GM12878 (cell line): ENCODE data around the gene FLRT1. TPM values are rescaled to one million over a fixed set of nuclear protein-coding genes. Genes with fewer than 3 reads are reported as not detected.

ENCODE experiments used
- ATAC-seq: fragments of 200-7000 bp; cut with Tn5 transposase; 3 replicates; pipeline ENCODE4 v1.9.1; 2020; ENCODE audit warnings: mild to moderate bottlenecking, moderate library complexity
- BruUV-seq: library from RNA; stranded (reverse); fragments of 400-500 nt; replicated peaks from 2 replicates; lab custom pipeline; 2021; lab: Mats Ljungman, UMichigan
- CTCF ChIA-PET: fragments of 300-600 bp; sonication (Branson Sonifier 250); formaldehyde crosslinking; extraction: SDS; loops from one replicate; lab custom pipeline; 2021; ENCODE audit warnings: inconsistent platforms; lab: Yijun Ruan, JAX
- POLR2A ChIA-PET: fragments of 350-600 bp; formaldehyde crosslinking; extraction: SDS; loops from one replicate; lab custom pipeline; 2021; ENCODE audit warnings: inconsistent platforms; lab: Charles Lee
- RAD21 ChIA-PET: fragments of 300-600 bp; sonication (Branson Sonifier 250); formaldehyde crosslinking; loops from one replicate; lab custom pipeline; 2023; ENCODE audit warnings: antibody characterized with exemption; ENCODE audit not compliant: unreplicated experiment; lab: Charles Lee
- SMC1A ChIA-PET: fragments of 300-600 bp; sonication (Branson Sonifier 250); formaldehyde crosslinking; loops from one replicate; lab custom pipeline; 2023; ENCODE audit not compliant: unreplicated experiment, uncharacterized antibody; lab: Charles Lee
- DNase-seq: peaks from one replicate; pipeline ENCODE4 v3.0.0-alpha.2; 2011; ENCODE audit warnings: low read depth, low spot score
- FAIRE-seq: peaks from 3 replicates; lab custom pipeline; 2011; peaks lifted over from hg19 to GRCh38; lab: Jason Lieb, UNC
- H2AFZ ChIP-seq: 2 replicates; pipeline ENCODE4 v1.6.0; 2011; ENCODE audit warnings: low read depth, low read length, control low read depth; ENCODE audit not compliant: control insufficient read depth
- H3K27ac ChIP-seq: 2 replicates; pipeline ENCODE4 v1.5.1; 2011; ENCODE audit warnings: control low read depth; ENCODE audit not compliant: control insufficient read depth, insufficient read depth
- H3K27me3 ChIP-seq, 2 experiments: replicated peaks in 1 of 2; 2 replicates each; pipeline versions ENCODE4 v1.6.0 to v1.6.1; 2011; ENCODE audit warnings: low read length in 1 of 2; ENCODE audit not compliant: control insufficient read depth in 2 of 2, insufficient read depth in 2 of 2
- H3K36me3 ChIP-seq, 2 experiments: 2 replicates each; pipeline ENCODE4 v1.5.1; 2011; ENCODE audit warnings: low read length in 1 of 2; ENCODE audit not compliant: control insufficient read depth in 2 of 2, insufficient read depth in 2 of 2
- H3K4me1 ChIP-seq: 2 replicates; pipeline ENCODE4 v1.6.1; 2011; ENCODE audit warnings: mild to moderate bottlenecking, low read length, moderate library complexity, mixed read lengths; ENCODE audit not compliant: control insufficient read depth, insufficient read depth
- H3K4me2 ChIP-seq: 2 replicates; pipeline ENCODE4 v1.6.0; 2011; ENCODE audit warnings: control low read depth; ENCODE audit not compliant: control insufficient read depth, insufficient read depth
- H3K4me3 ChIP-seq: fragments of 200-600 bp; sonication (generic); 2 replicates; pipeline ENCODE4 v1.5.1; 2016
- H3K79me2 ChIP-seq: 2 replicates; pipeline ENCODE4 v1.6.0; 2011; ENCODE audit warnings: low read length; ENCODE audit not compliant: control insufficient read depth, insufficient read depth
- H3K9ac ChIP-seq: 2 replicates; pipeline ENCODE4 v1.8.0; 2011; ENCODE audit warnings: low read length, control low read depth, mixed read lengths; ENCODE audit not compliant: control insufficient read depth, insufficient read depth
- H3K9me3 ChIP-seq: replicated peaks from 3 replicates; pipeline ENCODE4 v1.5.1; 2011; ENCODE audit warnings: mild to moderate bottlenecking, low read length; ENCODE audit not compliant: control insufficient read depth, insufficient read depth
- H4K20me1 ChIP-seq: 2 replicates; pipeline ENCODE4 v1.6.0; 2011; ENCODE audit not compliant: control insufficient read depth, insufficient read depth
- BACH1 ChIP-seq: fragments of 450-650 bp; IDR thresholded peaks from 2 replicates; pipeline ENCODE4 v1.6.1; 2017; ENCODE audit warnings: mild to moderate bottlenecking, borderline replicate concordance
- CHD1 ChIP-seq: IDR thresholded peaks from 2 replicates; pipeline ENCODE4 v1.6.1; 2012; ENCODE audit warnings: low read depth, low read length, improper control_type of control experiment
- CHD2 ChIP-seq: IDR thresholded peaks from 2 replicates; pipeline ENCODE4 v1.6.1; 2011; ENCODE audit warnings: low read depth, low read length, improper control_type of control experiment, borderline replicate concordance
- CREM ChIP-seq: IDR thresholded peaks from 2 replicates; pipeline ENCODE4 v1.6.1; 2014; ENCODE audit warnings: antibody characterized with exemption, low read depth
- EED ChIP-seq: sonication (generic); IDR thresholded peaks from 2 replicates; pipeline ENCODE4 v1.6.1; 2016; ENCODE audit warnings: antibody characterized with exemption, low read depth
- EP300 ChIP-seq, 2 experiments: fragments of 150-350 bp in 1 of 2; IDR thresholded peaks; 2 replicates each; pipeline ENCODE4 v1.6.1; 2011 to 2012; ENCODE audit warnings: low read depth in 2 of 2, low read length in 2 of 2, borderline replicate concordance in 1 of 2, improper control_type of control experiment in 1 of 2, inconsistent platforms in 1 of 2; ENCODE audit not compliant: control insufficient read depth in 1 of 2
- ESRRA ChIP-seq: IDR thresholded peaks from 2 replicates; pipeline ENCODE4 v1.6.1; 2012; ENCODE audit warnings: mild to moderate bottlenecking, low read length, improper control_type of control experiment
- HDAC6 ChIP-seq: fragments of 200-600 bp; sonication (generic); IDR thresholded peaks from one replicate; pipeline ENCODE4 v1.8.0; 2017; ENCODE audit warnings: antibody characterized with exemption; ENCODE audit not compliant: unreplicated experiment
- JUND ChIP-seq: IDR thresholded peaks from 2 replicates; pipeline ENCODE4 v1.6.1; 2012; ENCODE audit warnings: low read depth, mild to moderate bottlenecking, low read length, improper control_type of control experiment, moderate library complexity
- KDM1A ChIP-seq: fragments of 200-600 bp; sonication (generic); IDR thresholded peaks from 2 replicates; pipeline ENCODE4 v1.6.1; 2016; ENCODE audit warnings: borderline replicate concordance
- NFYB ChIP-seq: IDR thresholded peaks from 2 replicates; pipeline ENCODE4 v1.6.1; 2011; ENCODE audit warnings: low read depth, mild to moderate bottlenecking, low read length, improper control_type of control experiment, moderate library complexity; ENCODE audit not compliant: insufficient read depth
- SMC3 ChIP-seq: IDR thresholded peaks from 2 replicates; pipeline ENCODE4 v1.6.1; 2011; ENCODE audit warnings: low read length, improper control_type of control experiment, borderline replicate concordance
- SRF ChIP-seq, 2 experiments: IDR thresholded peaks; 2 replicates each; pipeline ENCODE4 v1.6.1; 2011; ENCODE audit warnings: low read depth in 2 of 2, low read length in 2 of 2, mild to moderate bottlenecking in 1 of 2, moderate library complexity in 1 of 2
- TCF12 ChIP-seq: IDR thresholded peaks from 2 replicates; pipeline ENCODE4 v1.6.1; 2011; ENCODE audit warnings: low read depth, mild to moderate bottlenecking, low read length
- ZNF24 ChIP-seq: fragments of 450-650 bp; IDR thresholded peaks from 2 replicates; pipeline ENCODE4 v1.6.1; 2017; ENCODE audit warnings: antibody characterized with exemption, mild to moderate bottlenecking
- WGBS: methylation state at CpG from one replicate; pipeline ENCODE4 v1.1.6; 2016; ENCODE audit warnings: low lambda C conversion rate; ENCODE audit not compliant: insufficient replicate concordance, insufficient coverage; ENCODE audit errors: missing lambda C conversion rate; 5-methylcytosine and 5-hydroxymethylcytosine counted together
- in situ Hi-C: fragments of 300-500 bp; cut with MboI; formaldehyde crosslinking; loops from 9 replicates; pipeline ENCODE4 v1.14.3; 2018; ENCODE audit warnings: mixed read lengths
- intact Hi-C: fragments of 100-400 bp; cut with micrococcal nuclease; formaldehyde crosslinking; loops from one replicate; pipeline ENCODE4 v1.14.2; 2022; ENCODE audit not compliant: unreplicated experiment
- polyA plus RNA-seq, 11 experiments: library from polyadenylated mRNA; depleted of rRNA in 4 of 11; unstranded in 6 of 11; stranded (reverse) in 5 of 11; fragments of >200 nt; fragmentation: Nextera tagmentation in 4 of 11; fragmentation: Illumina TruSeq in 1 of 11; extraction: Ambion mirVana in 4 of 11; extraction: Trizol in 1 of 11; gene quantifications; 1 replicate in 1 of 11; 2 replicates in 10 of 11; pipeline versions ENCODE4 v1.2.1 to v1.2.3, GENCODE V29; 2011 to 2016; ENCODE audit warnings: inconsistent platforms in 2 of 11, missing spikeins in 2 of 11, low read depth in 1 of 11
- total RNA-seq, 4 experiments: library from RNA; depleted of rRNA in 3 of 4; stranded (reverse); fragments of >200 nt in 3 of 4; fragmentation: Illumina TruSeq in 1 of 4; extraction: Trizol in 1 of 4; gene quantifications; 2 replicates each; pipeline versions ENCODE4 v1.2.1 to v1.2.3, GENCODE V29; 2013 to 2021

Gene FLRT1
- total and polyA plus RNA-seq, 10 of the 15 experiments (the other 5 are each of a cell fraction or from before 2014, with no cell fraction given): 0.10 to 0.12 TPM; not detected in 8

DNA sequence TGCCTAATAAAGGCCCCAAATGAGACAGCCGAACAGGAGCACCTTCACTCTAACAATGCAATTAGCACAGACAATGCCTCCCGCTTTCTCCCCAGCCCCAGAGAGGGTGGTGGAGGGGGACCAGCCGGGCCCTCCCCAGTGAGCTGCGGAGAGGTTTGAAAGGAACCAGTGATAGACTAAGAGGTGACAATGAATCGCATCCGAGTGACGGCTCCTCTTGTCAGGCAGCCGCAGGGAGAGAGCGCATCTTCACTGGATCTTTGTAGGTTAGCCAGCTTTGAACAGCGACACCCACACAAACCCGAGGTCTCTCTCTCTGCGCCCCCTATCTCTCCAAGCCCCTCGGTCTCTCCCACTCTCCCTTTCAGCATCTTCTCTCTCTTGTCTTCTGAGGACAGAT is 28.0 kb downstream of the FLRT1 start:
- 56% methylated on average over 13 of the region's 13 CpGs for WGBS
- no peaks in the 10 kb centered on the region for H3K79me2 ChIP-seq
- no peaks in the 10 kb centered on the region for H3K36me3 ChIP-seq
- peaks cover 3% of the 10 kb centered on the region; the same call in 1 of the 2 replicates for H3K4me1 ChIP-seq
- intact Hi-C loops (no loop called here), in situ Hi-C loops (no loop called here)
- H3K27me3 ChIP-seq: peaks cover 0 to 8% of the 10 kb centered on the region in 2 experiments
- DNase-seq (no peak), FAIRE-seq (no peak), ATAC-seq (no peak)
- H3K4me2 ChIP-seq: no peak overlapping the region
- 0 out of 2 replicates have a peak, but pooled peaks cover 3% of the 10 kb centered on the region for H4K20me1 ChIP-seq
- BruUV-seq: no TSS peak
- H3K9ac ChIP-seq: no peak overlapping the region
- POLR2A ChIA-PET: no interaction called here
- TF ChIP-seq ESRRA (no peak), BACH1 (no peak), EP300 (IDR thresholded peaks at IDR 0.05; ENCODE audit: borderline replicate concordance in 1 of 2, control insufficient read depth in 1 of 2, low read depth in 2 of 2, low read length in 2 of 2) (no peak), SMC3 (no peak), ZNF24 (no peak), CHD1 (no peak), TCF12 (no peak), NFYB (no peak), EED (no peak), JUND (no peak), KDM1A (no peak), CREM (no peak), HDAC6 (no peak), CHD2 (no peak), SRF (IDR thresholded peaks at IDR 0.05; ENCODE audit: low read depth in 2 of 2, low read length in 2 of 2) (no peak)
- TF ChIP-seq, all 136 proteins: peak for 0
- ChIA-PET SMC1A (no interaction called here), RAD21 (no interaction called here), CTCF (no interaction called here)
- H3K27ac ChIP-seq: no peak overlapping the region
- no peak overlapping the region for H3K4me3 ChIP-seq
- H2AFZ ChIP-seq: no peak overlapping the region
- no peaks in the 10 kb centered on the region for H3K9me3 ChIP-seq
